NT2/D1 (cell line): Measurements from ENCODE around the gene ALPG.

Experiments
- SUZ12 ChIP-seq: IDR thresholded peaks from 2 replicates; pipeline ENCODE4 v1.6.1; 2011; ENCODE audit not compliant: insufficient read length, insufficient read depth; ENCODE audit errors: extremely low read depth
- YY1 ChIP-seq: IDR thresholded peaks from 2 replicates; pipeline ENCODE4 v1.6.1; 2011; ENCODE audit not compliant: insufficient read length, insufficient read depth
- ZNF274 ChIP-seq: IDR thresholded peaks from 2 replicates; pipeline ENCODE4 v1.6.1; 2011; ENCODE audit warnings: mild to moderate bottlenecking, low read depth, low read length

DNA sequence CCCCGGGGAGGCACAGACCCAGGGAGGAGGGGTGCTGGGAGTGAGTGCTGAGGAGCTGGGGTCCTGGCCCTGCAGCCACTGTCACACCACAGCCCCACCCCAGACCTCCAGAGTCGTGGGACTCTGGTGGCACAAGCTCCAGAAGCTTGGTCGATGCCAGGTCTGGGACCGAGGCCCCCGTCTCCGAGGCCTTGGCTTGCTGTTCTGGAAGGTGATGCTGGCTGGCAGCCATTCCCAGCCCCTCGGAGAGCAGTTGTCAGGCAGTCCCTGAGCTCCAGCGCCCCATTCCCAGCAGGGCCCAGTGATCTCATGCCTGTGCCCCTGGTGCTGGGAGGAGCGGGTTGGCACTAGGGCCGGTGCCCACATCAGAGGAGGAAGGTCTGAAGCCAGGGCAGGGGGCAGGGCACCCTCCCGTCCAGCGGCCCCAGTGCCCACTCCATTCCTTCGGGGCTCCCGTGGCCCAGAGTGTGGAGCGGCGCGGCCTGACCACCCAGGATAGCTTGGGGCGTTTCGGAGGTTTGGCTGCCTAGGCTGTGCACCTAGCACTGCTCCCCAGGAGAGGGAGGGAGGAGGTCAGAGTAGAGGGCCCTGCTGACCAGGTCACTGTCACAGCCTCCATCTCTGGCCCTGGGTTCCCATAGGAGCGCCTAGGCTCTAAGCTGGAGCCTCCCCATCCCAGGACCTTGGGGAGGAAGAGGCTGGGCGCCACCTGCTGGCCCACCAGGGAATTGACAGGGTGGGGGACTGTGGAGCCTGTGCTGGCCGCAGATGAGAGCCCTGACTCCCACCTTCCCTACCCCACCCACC lies 32.5 kb downstream of the ALPG start:
- TF ChIP-seq ZNF274 (no peak), SUZ12 (no peak), YY1 (no peak)
